Right lobe of liver (tissue), 6 donors: ENCODE measurements around the gene CCDC149. TPM values are rescaled to one million over a fixed set of nuclear protein-coding genes. Genes with fewer than 3 reads are reported as not detected.

Experiments
- ATAC-seq, 4 donors: fragments of 200-7000 bp; cut with Tn5 transposase; one replicate each; pipeline ENCODE4 v1.9.1; 2020; ENCODE audit warnings: mild to moderate bottlenecking in 4 of 4, moderate library complexity in 4 of 4
- DNase-seq, 3 donors: peaks; one replicate each; pipeline ENCODE4 v3.0.0-alpha.2; 2020
- H3K27ac ChIP-seq, 3 donors: fragments of 200-600 bp; one replicate each; pipeline ENCODE4 v1.8.0; 2022
- H3K27me3 ChIP-seq, 2 donors: fragments of 200-600 bp; one replicate each; pipeline ENCODE4 v1.8.0; 2022
- H3K36me3 ChIP-seq, 4 donors: fragments of 200-600 bp; sonication (generic) in 1 of 4; one replicate each; pipeline versions ENCODE4 v1.5.1 to v1.8.0; 2017 to 2022; ENCODE audit warnings: control low read depth in 1 of 4
- H3K4me1 ChIP-seq, 4 donors: fragments of 200-600 bp; sonication (generic) in 1 of 4; one replicate each; pipeline versions ENCODE4 v1.5.1 to v1.8.0; 2017 to 2022; ENCODE audit warnings: control low read depth in 1 of 4
- H3K4me3 ChIP-seq, 3 donors: fragments of 200-600 bp; one replicate each; pipeline ENCODE4 v1.8.0; 2022
- H3K9me3 ChIP-seq, 4 donors: fragments of 200-600 bp; sonication (generic) in 1 of 4; one replicate each; pipeline versions ENCODE4 v1.5.1 to v1.8.0; 2017 to 2022; ENCODE audit warnings: control low read depth in 1 of 4
- CTCF ChIP-seq, 4 donors: fragments of 200-600 bp in 3 of 4; fragments of 450-650 bp in 1 of 4; IDR thresholded peaks; one replicate each; pipeline versions ENCODE4 v1.5.1 to v1.8.0; 2016 to 2022; ENCODE audit warnings: antibody characterized with exemption in 4 of 4, mild to moderate bottlenecking in 2 of 4
- POLR2A ChIP-seq: fragments of 450-650 bp; IDR thresholded peaks from one replicate; pipeline ENCODE4 v1.6.1; 2017; ENCODE audit warnings: antibody characterized with exemption, mild to moderate bottlenecking
- WGBS: methylation state at CpG from one replicate; pipeline ENCODE4 v1.1.6; 2018; ENCODE audit warnings: low coverage, low lambda C conversion rate; ENCODE audit not compliant: insufficient coverage; ENCODE audit errors: missing lambda C conversion rate; 5-methylcytosine and 5-hydroxymethylcytosine counted together
- intact Hi-C, 2 donors: fragments of 100-400 bp; cut with DNase I; formaldehyde crosslinking; loops; one replicate each; pipeline versions ENCODE4 v1.11.2 to v1.14.1; 2022
- total RNA-seq, 6 experiments: library from RNA; depleted of rRNA in 2 of 6; stranded (reverse); fragments of >200 nt in 2 of 6; fragmentation: NEBNext Ultra II Directional in 3 of 6; extraction: Animal tissue kit (Norgen Biotek cat#: 25700) in 3 of 6; gene quantifications; one replicate each; pipeline versions ENCODE4 v1.1.0 to v1.2.4, GENCODE V29; 2016 to 2023
- donor health status: DM: no; HTN: yes; CAD: no.
- donor health status: DM: no; HTN: no; CAD: no.
- donor health status: DM: no; HTN: no; CAD: no.
- donor health status: DM: no; HTN: yes; CAD: no.
- donor health status: DM: no; HTN: yes; CAD: no.

CCDC149 gene
- total RNA-seq, 6 experiments from 2014 or later: 3.9 to 8.0 (median 5.2) TPM

DNA sequence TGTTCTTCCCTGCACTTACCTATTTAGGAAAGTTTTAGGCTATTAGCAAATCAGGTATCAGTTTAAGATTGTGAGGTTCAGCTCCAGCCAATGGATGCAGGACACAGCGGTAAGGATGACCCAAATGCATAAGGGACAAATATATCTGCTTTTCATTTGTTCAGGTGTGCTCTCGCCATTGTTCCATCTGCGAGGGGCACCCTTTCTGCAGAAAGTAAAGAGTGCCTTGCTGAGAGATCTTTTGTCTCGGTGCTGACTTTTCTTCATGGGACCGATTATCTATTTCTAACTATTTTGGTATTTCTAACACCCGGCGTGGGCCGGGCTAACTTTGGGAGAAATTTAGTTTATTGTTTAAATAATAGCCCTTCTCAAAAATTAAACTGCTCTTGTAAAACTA is 49.0 kb downstream of the CCDC149 start:
- no peak for ATAC-seq

DNA sequence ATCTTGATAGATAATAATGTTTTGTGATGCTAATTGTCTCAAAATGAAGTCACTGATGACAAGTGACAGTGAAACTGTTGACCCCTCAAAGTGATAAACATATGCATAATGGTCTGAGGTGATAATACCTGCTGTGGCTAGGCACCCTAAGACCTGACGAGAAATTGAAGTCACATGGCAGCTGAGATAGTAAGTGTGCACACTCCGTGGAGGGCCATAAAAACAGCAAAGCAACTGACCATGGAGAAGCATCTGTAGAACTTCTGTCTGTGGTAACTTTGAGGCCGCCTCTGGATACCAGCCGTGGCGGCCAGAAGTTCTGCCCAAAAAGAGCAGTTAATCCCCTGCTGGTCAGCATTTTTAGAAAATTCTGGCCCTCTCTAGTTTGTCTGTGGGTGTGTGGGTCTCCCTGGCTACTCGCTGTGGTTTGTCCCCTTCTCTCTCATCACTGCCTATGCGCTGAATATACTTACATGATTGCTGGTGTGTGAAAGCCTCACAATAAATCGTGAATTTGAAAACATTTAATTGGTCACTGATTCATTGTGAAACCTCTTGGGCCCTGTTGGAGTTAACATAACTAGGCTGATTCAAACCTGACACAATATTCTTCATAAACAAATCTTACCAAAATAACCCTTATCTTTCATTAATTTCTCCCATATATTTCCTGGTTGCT is 50.6 kb downstream of the CCDC149 start:
- Histone ChIP-seq H3K27me3 (no peaks in the 10 kb centered on the region), H3K9me3 (no peaks in the 10 kb centered on the region), H3K4me1 (no peaks in the 10 kb centered on the region), H3K36me3 (peaks cover 0 to 4% (median 0%) of the 10 kb centered on the region in 4 donors), H3K27ac (no peak overlapping the region), H3K4me3 (no peak overlapping the region)
- WGBS: 72% methylated on average over 5 of the region's 8 CpGs
- ATAC-seq: no peak
- DNase-seq: no peak
- intact Hi-C loops: no loop called here
- no peak for TF ChIP-seq POLR2A
- TF ChIP-seq CTCF (IDR thresholded peaks at IDR 0.05): no peak

More for the DNA sequence above, 49.0 kb downstream of the CCDC149 start:
- H3K36me3 ChIP-seq: peaks cover 0 to 4% (median 0%) of the 10 kb centered on the region in 4 donors
- no peak overlapping the region for H3K27ac ChIP-seq
- H3K27me3 ChIP-seq: no peaks in the 10 kb centered on the region
- no peak overlapping the region for H3K4me3 ChIP-seq
- H3K9me3 ChIP-seq: no peaks in the 10 kb centered on the region
- H3K4me1 ChIP-seq: no peaks in the 10 kb centered on the region
- DNase-seq: no peak
- no peak for TF ChIP-seq POLR2A
- TF ChIP-seq CTCF (IDR thresholded peaks at IDR 0.05): no peak
- intact Hi-C loops: no loop called here
- 97% methylated on average over 7 of the region's 8 CpGs for WGBS

- H3K4me1 ChIP-seq: no peaks in the 10 kb centered on the region
- WGBS: 82% methylated on average over 4 of the region's 4 CpGs
- intact Hi-C loops: no loop called here
- no peak overlapping the region for H3K27ac ChIP-seq
- H3K36me3 ChIP-seq: no peaks in the 10 kb centered on the region
- H3K9me3 ChIP-seq: no peaks in the 10 kb centered on the region
- no peak for DNase-seq
- TF ChIP-seq CTCF (IDR thresholded peaks at IDR 0.05): no peak
- no peak for TF ChIP-seq POLR2A
- H3K4me3 ChIP-seq: no peak overlapping the region
- no peaks in the 10 kb centered on the region for H3K27me3 ChIP-seq
- no peak for ATAC-seq
These were observed 54.3 kb downstream of the CCDC149 start for GRCh38 chr4:24858550-24858949.

- no peaks in the 10 kb centered on the region for H3K27me3 ChIP-seq
- intact Hi-C loops: no loop called here
- no peak overlapping the region for H3K27ac ChIP-seq
- no peak for TF ChIP-seq POLR2A
- TF ChIP-seq CTCF (IDR thresholded peaks at IDR 0.05): no peak
- ATAC-seq: peak in 1 of 4 donors; percentile 23
- H3K9me3 ChIP-seq: no peaks in the 10 kb centered on the region
- no peak for DNase-seq
- no peak overlapping the region for H3K4me3 ChIP-seq
- no peaks in the 10 kb centered on the region for H3K4me1 ChIP-seq
- no peaks in the 10 kb centered on the region for H3K36me3 ChIP-seq
- WGBS: 45% methylated on average over 3 of the region's 3 CpGs
These were observed 54.8 kb downstream of the CCDC149 start for GRCh38 chr4:24858026-24858425.
